Body of pancreas (tissue), 4 donors: Measurements from ENCODE around the gene LYPLA2.

Source experiments
- CTCF ChIP-seq, 7 experiments: fragments of 450-650 bp in 4 of 7; fragments of 200-600 bp in 3 of 7; sonication (generic) in 3 of 7; IDR thresholded peaks; one replicate each; pipeline ENCODE4 v1.5.1; 2016 to 2019; ENCODE audit warnings: antibody characterized with exemption in 7 of 7
- POLR2A ChIP-seq, 3 donors: fragments of 450-650 bp; IDR thresholded peaks; one replicate each; pipeline ENCODE4 v1.6.1; 2016; ENCODE audit warnings: antibody characterized with exemption in 3 of 3, mild to moderate bottlenecking in 2 of 3

GRCh38 chr1:23805025-23805424 is 14.1 kb downstream of the LYPLA2 start:
- TF ChIP-seq CTCF (IDR thresholded peaks at IDR 0.05) (no peak), POLR2A (IDR thresholded peaks at IDR 0.05) (no peak)
